ENCODE measurements around the gene CERS6. TPM values are rescaled to one million over a fixed set of nuclear protein-coding genes. Genes with fewer than 3 reads are reported as not detected.

CERS6 gene
- total RNA-seq, 2 donors from 2014 or later: 12.5 to 16.3 TPM

DNA sequence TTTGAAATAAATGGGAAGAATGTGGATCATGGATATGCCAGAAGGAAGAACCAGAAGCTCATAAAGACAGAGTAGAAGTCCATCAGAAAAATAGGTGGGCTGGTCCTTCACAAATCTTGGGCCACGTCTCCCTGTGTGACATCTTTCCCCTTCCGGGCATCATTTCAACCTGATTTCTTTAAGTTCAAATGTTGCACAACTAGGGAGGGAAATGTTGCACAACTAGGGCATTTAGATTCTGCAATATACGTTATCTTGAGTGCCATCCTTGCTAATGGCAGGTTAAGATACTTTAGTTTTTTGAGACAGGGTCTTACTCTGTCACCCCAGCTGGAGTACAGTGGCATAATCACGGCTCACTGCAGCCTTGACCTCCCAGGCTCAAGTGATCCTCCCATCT, 129.6 kb downstream of the CERS6 start:
- no peak for TF ChIP-seq POLR2A (IDR thresholded peaks at IDR 0.05)
- no peak for TF ChIP-seq CTCF (IDR thresholded peaks at IDR 0.05)
- Histone ChIP-seq H3K27ac (no peak overlapping the region), H3K36me3 (replicated peaks in 1 of 2; ENCODE audit: insufficient read depth in 1 of 2, low read depth in 2 of 2) (no peaks in the 10 kb centered on the region), H3K4me1 (peaks cover 4% of the 10 kb centered on the region), H3K9me3 (no peaks in the 10 kb centered on the region), H3K4me3 (no peak overlapping the region), H3K27me3 (no peaks in the 10 kb centered on the region)
- whole genome bisulfite sequencing, 2 donors: 84 to 90% methylated on average over 4 of the region's 4 CpGs
- ATAC-seq (no peak), DNase-seq (no peak)
- intact Hi-C loops (cut with DNase I): no loop called here

GRCh38 chr2:168587307-168587706, 131.2 kb downstream of the CERS6 start:
- H3K27me3 ChIP-seq: no peaks in the 10 kb centered on the region
- 87 to 88% methylated on average over 2 of the region's 2 CpGs for WGBS, 2 donors
- ATAC-seq: no peak
- DNase-seq: no peak
- H3K9me3 ChIP-seq: no peaks in the 10 kb centered on the region
- no peaks in the 10 kb centered on the region for H3K36me3 ChIP-seq (replicated peaks in 1 of 2; ENCODE audit: insufficient read depth in 1 of 2, low read depth in 2 of 2)
- no peak overlapping the region for H3K27ac ChIP-seq
- intact Hi-C loops (cut with DNase I): no loop called here
- H3K4me3 ChIP-seq: no peak overlapping the region
- TF ChIP-seq POLR2A (IDR thresholded peaks at IDR 0.05): no peak
- no peak for TF ChIP-seq CTCF (IDR thresholded peaks at IDR 0.05)
- peaks cover 4% of the 10 kb centered on the region for H3K4me1 ChIP-seq

- Histone ChIP-seq H3K4me1 (no peaks in the 10 kb centered on the region), H3K27me3 (no peaks in the 10 kb centered on the region), H3K27ac (no peak overlapping the region), H3K4me3 (no peak overlapping the region), H3K36me3 (replicated peaks in 1 of 2; ENCODE audit: insufficient read depth in 1 of 2, low read depth in 2 of 2) (no peaks in the 10 kb centered on the region), H3K9me3 (no peaks in the 10 kb centered on the region)
- 72 to 74% methylated on average over 5 of the region's 5 CpGs for WGBS, 2 donors
- TF ChIP-seq POLR2A (IDR thresholded peaks at IDR 0.05) (no peak), CTCF (IDR thresholded peaks at IDR 0.05) (no peak)
- DNase-seq (no peak), ATAC-seq (no peak)
- intact Hi-C loops (cut with DNase I): no loop called here
These were observed 133.5 kb downstream of the CERS6 start for GRCh38 chr2:168589236-168590211.

DNA sequence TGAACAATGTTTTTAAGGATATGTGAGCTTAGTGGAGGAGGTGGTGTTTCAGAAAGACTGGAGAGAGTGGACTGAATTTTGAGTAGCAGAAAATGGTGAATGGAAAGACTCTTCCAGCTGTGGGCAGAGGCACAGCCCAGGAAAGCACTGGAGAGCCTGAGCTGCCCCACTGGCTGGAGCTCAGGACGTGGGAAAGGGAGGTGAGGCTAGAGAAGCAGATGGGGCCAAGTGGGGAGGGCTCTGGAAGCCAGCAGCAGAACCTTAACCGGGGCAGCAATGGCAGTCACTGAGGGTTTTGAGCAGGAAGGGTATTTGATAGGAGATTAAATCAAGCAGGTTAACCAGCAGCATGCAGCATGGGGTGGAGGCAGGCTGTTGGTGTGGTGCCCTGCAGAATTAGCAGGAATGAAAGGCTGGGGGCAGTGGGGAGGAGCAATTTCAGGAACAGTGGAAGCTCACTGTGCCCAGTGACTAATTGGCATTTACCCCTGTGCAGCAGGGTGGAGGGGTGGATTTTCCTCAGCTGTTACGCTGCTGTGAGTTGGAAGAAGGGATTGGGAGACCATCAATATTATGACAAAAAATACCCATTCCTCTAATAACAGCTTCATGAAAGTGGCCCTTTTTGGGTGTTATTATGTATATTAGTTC, 136.2 kb downstream of the CERS6 start:
- Histone ChIP-seq H3K9me3 (no peaks in the 10 kb centered on the region), H3K4me3 (no peak overlapping the region), H3K27me3 (no peaks in the 10 kb centered on the region), H3K4me1 (no peaks in the 10 kb centered on the region), H3K27ac (no peak overlapping the region), H3K36me3 (replicated peaks in 1 of 2; ENCODE audit: insufficient read depth in 1 of 2, low read depth in 2 of 2) (no peaks in the 10 kb centered on the region)
- TF ChIP-seq POLR2A (IDR thresholded peaks at IDR 0.05): no peak
- no peak for TF ChIP-seq CTCF (IDR thresholded peaks at IDR 0.05)
- intact Hi-C loops (cut with DNase I): no loop called here
- no peak for DNase-seq
- 92 to 95% methylated on average over 3 of the region's 3 CpGs for WGBS, 2 donors
- ATAC-seq: no peak

All from body of pancreas (tissue), 4 donors.